GM21786 (cell line): ENCODE results near the gene ALAS2.
"Not testable (repeated sequence)": the region's sequence is repeated elsewhere in the genome, so short reads cannot be mapped to it uniquely, and the experiment has no call there.

Experiments used
- ATAC-seq: cut with Tn5 transposase; IDR thresholded peaks from one replicate; pipeline ENCODE4 v1.9.1; 2021; ENCODE audit not compliant: unreplicated experiment

The ALAS2 gene

GRCh38 chrX:55030271-55031205 is at the start of gene ALAS2:
ALAS2 (minus strand) TSS chrX:55030977; CDS start chrX:55026000, 4,977 bp downstream.
- no peak for ATAC-seq

- ATAC-seq, result no peak
These were observed 44.2 kb upstream of the ALAS2 start, which contains the start of gene PAGE2B for GRCh38 chrX:55074851-55075467. PAGE2B (plus strand) TSS chrX:55075030; CDS start chrX:55076042, 1,012 bp downstream.

GRCh38 chrX:55072286-55072685 is 41.5 kb upstream of the ALAS2 start:
- ATAC-seq, result no peak

- ATAC-seq, result not testable (repeated sequence)
These were observed 36.4 kb upstream of the ALAS2 start for GRCh38 chrX:55067180-55067579.

GRCh38 chrX:55057675-55058249 is 27.0 kb upstream of the ALAS2 start:
- ATAC-seq, result peak; percentile 80

- no peak for ATAC-seq
These were observed 26.3 kb upstream of the ALAS2 start for GRCh38 chrX:55056820-55057674.

GRCh38 chrX:55050599-55050998 is 19.8 kb upstream of the ALAS2 start:
- ATAC-seq, result not testable (repeated sequence)

GRCh38 chrX:55041514-55041913 is 10.7 kb upstream of the ALAS2 start:
- ATAC-seq, result no peak

- ATAC-seq, result no peak
These were observed 8.7 kb upstream of the ALAS2 start for GRCh38 chrX:55039471-55039870.

- no peak for ATAC-seq
These were observed 2.7 kb upstream of the ALAS2 start for GRCh38 chrX:55033429-55033828.

GRCh38 chrX:55029291-55029690 is 1.5 kb downstream of the ALAS2 start:
- no peak for ATAC-seq

- no peak for ATAC-seq
These were observed 2.2 kb downstream of the ALAS2 start for GRCh38 chrX:55028611-55029010.

GRCh38 chrX:55028040-55028439 is 2.7 kb downstream of the ALAS2 start:
- ATAC-seq, result no peak

GRCh38 chrX:55026840-55027239 is 3.9 kb downstream of the ALAS2 start:
- ATAC-seq, result no peak

GRCh38 chrX:55026143-55026542 is 4.6 kb downstream of the ALAS2 start:
- no peak for ATAC-seq

GRCh38 chrX:55014897-55015299 is 15.9 kb downstream of the ALAS2 start:
- ATAC-seq, result no peak

- ATAC-seq, result no peak
These were observed 19.5 kb downstream of the ALAS2 start for GRCh38 chrX:55011294-55011693.

GRCh38 chrX:55008571-55009358 is 22.0 kb downstream of the ALAS2 start:
- peak; percentile 50 for ATAC-seq

GRCh38 chrX:55007656-55008055 is 23.1 kb downstream of the ALAS2 start:
- no peak for ATAC-seq
